ENCODE results near the gene UBE2L6. TPM values are rescaled to one million over a fixed set of nuclear protein-coding genes. Genes with fewer than 3 reads are reported as not detected.

The UBE2L6 gene
- polyA plus RNA-seq, 2 of the 4 experiments (the other 2 are of a cell fraction) = 14.8 to 18.2 TPM

DNA sequence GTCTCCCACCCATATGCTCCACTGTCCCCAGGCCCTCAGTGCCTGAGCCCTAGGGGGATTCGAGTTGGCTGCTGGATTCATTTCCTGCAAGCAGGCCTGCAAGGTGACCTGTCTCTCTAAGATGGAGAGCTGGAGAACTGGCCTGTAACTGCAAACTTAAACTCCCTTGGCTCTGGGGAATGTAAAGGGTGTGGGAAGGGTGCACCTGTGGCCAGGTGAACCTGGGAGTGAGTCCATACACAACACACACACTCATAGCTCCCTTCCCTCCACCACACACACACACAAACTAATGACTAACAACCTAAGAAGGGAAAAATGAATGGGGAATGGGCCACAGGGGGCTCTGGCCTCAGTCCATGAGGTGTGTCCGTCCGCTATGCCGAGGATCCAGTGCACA, 15.5 kb downstream of the UBE2L6 start:
- ATAC-seq (no peak), DNase-seq (ENCODE audit: low read depth in 1 of 2, low spot score in 1 of 2) (no peak), FAIRE-seq (no peak)
- no peaks in the 10 kb centered on the region for H3K4me1 ChIP-seq
- TF ChIP-seq MYC (IDR thresholded peaks at IDR 0.05; ENCODE audit: borderline replicate concordance, low read length) (no peak), BHLHE40 (IDR thresholded peaks at IDR 0.05; ENCODE audit: low read depth, low read length) (no peak), FOSB (CRISPR knock-in tag; IDR thresholded peaks at IDR 0.05) (no peak), HOXB13 (CRISPR knock-in tag; IDR thresholded peaks at IDR 0.05; ENCODE audit: low read depth) (no peak), EP300 (IDR thresholded peaks at IDR 0.05) (no peak), KDM5A (IDR thresholded peaks at IDR 0.05) (no peak), RCOR1 (IDR thresholded peaks at IDR 0.05; ENCODE audit: low read depth, low read length) (no peak), TP53 (CRISPR knock-in tag; IDR thresholded peaks at IDR 0.05) (no peak), RAD21 (conservative IDR thresholded peaks at IDR 0.05 in 1 of 2, IDR thresholded peaks at IDR 0.05 in 1 of 2) (no peak), MAFK (IDR thresholded peaks at IDR 0.05; ENCODE audit: partially characterized antibody) (no peak), CBX8 (IDR thresholded peaks at IDR 0.05) (no peak), NFE2L2 (conservative IDR thresholded peaks at IDR 0.05; ENCODE audit: low read length) (no peak), CBX2 (IDR thresholded peaks at IDR 0.05; ENCODE audit: borderline replicate concordance, low read depth) (no peak), ZSCAN20 (CRISPR knock-in tag; IDR thresholded peaks at IDR 0.05) (no peak)
- TF ChIP-seq, protein P1, sequence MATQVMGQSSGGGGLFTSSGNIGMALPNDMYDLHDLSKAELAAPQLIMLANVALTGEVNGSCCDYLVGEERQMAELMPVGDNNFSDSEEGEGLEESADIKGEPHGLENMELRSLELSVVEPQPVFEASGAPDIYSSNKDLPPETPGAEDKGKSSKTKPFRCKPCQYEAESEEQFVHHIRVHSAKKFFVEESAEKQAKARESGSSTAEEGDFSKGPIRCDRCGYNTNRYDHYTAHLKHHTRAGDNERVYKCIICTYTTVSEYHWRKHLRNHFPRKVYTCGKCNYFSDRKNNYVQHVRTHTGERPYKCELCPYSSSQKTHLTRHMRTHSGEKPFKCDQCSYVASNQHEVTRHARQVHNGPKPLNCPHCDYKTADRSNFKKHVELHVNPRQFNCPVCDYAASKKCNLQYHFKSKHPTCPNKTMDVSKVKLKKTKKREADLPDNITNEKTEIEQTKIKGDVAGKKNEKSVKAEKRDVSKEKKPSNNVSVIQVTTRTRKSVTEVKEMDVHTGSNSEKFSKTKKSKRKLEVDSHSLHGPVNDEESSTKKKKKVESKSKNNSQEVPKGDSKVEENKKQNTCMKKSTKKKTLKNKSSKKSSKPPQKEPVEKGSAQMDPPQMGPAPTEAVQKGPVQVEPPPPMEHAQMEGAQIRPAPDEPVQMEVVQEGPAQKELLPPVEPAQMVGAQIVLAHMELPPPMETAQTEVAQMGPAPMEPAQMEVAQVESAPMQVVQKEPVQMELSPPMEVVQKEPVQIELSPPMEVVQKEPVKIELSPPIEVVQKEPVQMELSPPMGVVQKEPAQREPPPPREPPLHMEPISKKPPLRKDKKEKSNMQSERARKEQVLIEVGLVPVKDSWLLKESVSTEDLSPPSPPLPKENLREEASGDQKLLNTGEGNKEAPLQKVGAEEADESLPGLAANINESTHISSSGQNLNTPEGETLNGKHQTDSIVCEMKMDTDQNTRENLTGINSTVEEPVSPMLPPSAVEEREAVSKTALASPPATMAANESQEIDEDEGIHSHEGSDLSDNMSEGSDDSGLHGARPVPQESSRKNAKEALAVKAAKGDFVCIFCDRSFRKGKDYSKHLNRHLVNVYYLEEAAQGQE (IDR thresholded peaks at IDR 0.05) = no peak
- TF ChIP-seq, protein P2, sequence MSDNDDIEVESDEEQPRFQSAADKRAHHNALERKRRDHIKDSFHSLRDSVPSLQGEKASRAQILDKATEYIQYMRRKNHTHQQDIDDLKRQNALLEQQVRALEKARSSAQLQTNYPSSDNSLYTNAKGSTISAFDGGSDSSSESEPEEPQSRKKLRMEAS (IDR thresholded peaks at IDR 0.05) = no peak
- TF ChIP-seq, protein P3, sequence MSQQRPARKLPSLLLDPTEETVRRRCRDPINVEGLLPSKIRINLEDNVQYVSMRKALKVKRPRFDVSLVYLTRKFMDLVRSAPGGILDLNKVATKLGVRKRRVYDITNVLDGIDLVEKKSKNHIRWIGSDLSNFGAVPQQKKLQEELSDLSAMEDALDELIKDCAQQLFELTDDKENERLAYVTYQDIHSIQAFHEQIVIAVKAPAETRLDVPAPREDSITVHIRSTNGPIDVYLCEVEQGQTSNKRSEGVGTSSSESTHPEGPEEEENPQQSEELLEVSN (IDR thresholded peaks at IDR 0.05; ENCODE audit: borderline replicate concordance, low read depth) = no peak
- TF ChIP-seq, protein P4, sequence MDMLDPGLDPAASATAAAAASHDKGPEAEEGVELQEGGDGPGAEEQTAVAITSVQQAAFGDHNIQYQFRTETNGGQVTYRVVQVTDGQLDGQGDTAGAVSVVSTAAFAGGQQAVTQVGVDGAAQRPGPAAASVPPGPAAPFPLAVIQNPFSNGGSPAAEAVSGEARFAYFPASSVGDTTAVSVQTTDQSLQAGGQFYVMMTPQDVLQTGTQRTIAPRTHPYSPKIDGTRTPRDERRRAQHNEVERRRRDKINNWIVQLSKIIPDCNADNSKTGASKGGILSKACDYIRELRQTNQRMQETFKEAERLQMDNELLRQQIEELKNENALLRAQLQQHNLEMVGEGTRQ (IDR thresholded peaks at IDR 0.05) = no peak
- H3K4me2 ChIP-seq = no peak overlapping the region
- no peaks in the 10 kb centered on the region for H3K9me3 ChIP-seq
- ChIA-PET POLR2A (interaction anchor here (1.1 kb wide), 1 partner anchor 21 kb away, joined by 3 read pairs; no protein-coding TSS in a partner anchor), CTCF (interaction anchor here (1.3 to 2.0 kb wide), 2 partner anchors 59 to 92 kb away, joined by 3 to 4 read pairs; no protein-coding TSS in a partner anchor)
- 82% methylated on average over 3 of the region's 4 CpGs for WGBS (ENCODE audit: missing lambda C conversion rate)
- no peak overlapping the region for H3K4me3 ChIP-seq
- H3K27ac ChIP-seq = no peak overlapping the region

DNA sequence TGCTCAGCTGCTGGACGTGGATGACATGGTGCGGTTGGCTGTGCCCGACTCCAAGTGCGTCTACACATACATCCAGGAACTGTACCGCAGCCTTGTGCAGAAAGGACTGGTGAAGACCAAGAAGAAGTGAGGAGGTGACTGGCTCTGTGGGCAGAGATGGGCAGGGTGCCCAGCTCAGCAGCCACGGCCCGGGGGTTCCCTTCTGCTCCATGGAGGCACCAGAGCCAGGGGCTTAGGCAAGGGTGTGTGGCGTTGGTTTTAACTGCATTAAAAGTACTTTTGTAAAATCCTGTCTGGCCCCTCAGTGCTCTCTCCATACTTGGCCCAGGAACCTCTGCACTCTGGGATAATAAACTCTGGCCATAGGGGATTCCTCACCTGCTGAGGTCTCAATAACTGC, 17.5 kb downstream of the UBE2L6 start:
- H3K27ac ChIP-seq = no peak overlapping the region
- 82% methylated on average over 8 of the region's 8 CpGs for WGBS (ENCODE audit: missing lambda C conversion rate)
- no peak overlapping the region for H3K4me3 ChIP-seq
- no peak overlapping the region for H3K4me2 ChIP-seq
- ATAC-seq = no peak
- ChIA-PET CTCF (interaction anchor here (1.1 to 3.5 kb wide), 5 partner anchors 18 to 92 kb away, joined by 3 to 25 read pairs (median 6); partner anchors contain the start of gene UBE2L6), POLR2A (no interaction called here)
- no peaks in the 10 kb centered on the region for H3K9me3 ChIP-seq
- H3K4me1 ChIP-seq = no peaks in the 10 kb centered on the region
- TF ChIP-seq HOXB13 (CRISPR knock-in tag; IDR thresholded peaks at IDR 0.05; ENCODE audit: low read depth) = no peak
- TF ChIP-seq CEBPB (IDR thresholded peaks at IDR 0.05) = no peak
- no peak for TF ChIP-seq ZFP36 (IDR thresholded peaks at IDR 0.05; ENCODE audit: borderline replicate concordance, partially characterized antibody)
- TF ChIP-seq JUNB (IDR thresholded peaks at IDR 0.05) = no peak
- TF ChIP-seq RNF2 (IDR thresholded peaks at IDR 0.05; ENCODE audit: borderline replicate concordance, low read depth) = no peak
- no peak for TF ChIP-seq RARB (CRISPR knock-in tag; IDR thresholded peaks at IDR 0.05)
- TF ChIP-seq GATA3 (IDR thresholded peaks at IDR 0.05; ENCODE audit: borderline replicate concordance) = no peak
- TF ChIP-seq PHF8 (IDR thresholded peaks at IDR 0.05; ENCODE audit: borderline replicate concordance, low read depth) = no peak
- FAIRE-seq = no peak
- DNase-seq (ENCODE audit: low read depth in 1 of 2, low spot score in 1 of 2) = no peak

All from A549 (cell line).